GM23248 (cell line): ENCODE results near the gene MAFG. TPM values are rescaled to one million over a fixed set of nuclear protein-coding genes. Genes with fewer than 3 reads are reported as not detected.

Experiments
- DNase-seq: peaks from one replicate; pipeline ENCODE4 v3.0.0-alpha.2; 2015
- H2AFZ ChIP-seq: fragments of 200-600 bp; sonication (generic); 2 replicates; pipeline ENCODE4 v1.6.1; 2016; ENCODE audit warnings: antibody characterized with exemption
- H3F3A ChIP-seq: fragments of 200-600 bp; sonication (generic); 2 replicates; pipeline ENCODE4 v1.6.1; 2016; ENCODE audit warnings: mild to moderate bottlenecking, antibody characterized with exemption, mixed run types; ENCODE audit not compliant: insufficient read depth
- H3K27ac ChIP-seq: fragments of 200-600 bp; sonication (generic); 2 replicates; pipeline ENCODE4 v1.5.1; 2016; ENCODE audit warnings: mild to moderate bottlenecking
- H3K27me3 ChIP-seq: fragments of 200-600 bp; sonication (generic); replicated peaks from 2 replicates; pipeline ENCODE4 v1.6.1; 2016; ENCODE audit warnings: mild to moderate bottlenecking; ENCODE audit not compliant: insufficient read depth
- H3K36me3 ChIP-seq: fragments of 200-600 bp; sonication (generic); 2 replicates; pipeline ENCODE4 v1.6.1; 2016; ENCODE audit warnings: low read depth, mild to moderate bottlenecking
- H3K4me1 ChIP-seq: fragments of 200-600 bp; sonication (generic); 2 replicates; pipeline ENCODE4 v1.6.1; 2016; ENCODE audit warnings: mild to moderate bottlenecking; ENCODE audit not compliant: insufficient read depth
- H3K4me2 ChIP-seq: fragments of 200-600 bp; sonication (generic); one replicate; pipeline ENCODE4 v1.6.1; 2016; ENCODE audit warnings: mild to moderate bottlenecking; ENCODE audit not compliant: unreplicated experiment
- H3K4me3 ChIP-seq: fragments of 200-600 bp; sonication (generic); 2 replicates; pipeline ENCODE4 v1.5.1; 2016; ENCODE audit warnings: mild to moderate bottlenecking
- H3K79me2 ChIP-seq: fragments of 200-600 bp; sonication (generic); 2 replicates; pipeline ENCODE4 v1.6.1; 2016; ENCODE audit warnings: mild to moderate bottlenecking; ENCODE audit not compliant: insufficient read depth
- H3K9ac ChIP-seq: fragments of 200-600 bp; sonication (generic); 2 replicates; pipeline ENCODE4 v1.6.1; 2016; ENCODE audit warnings: mild to moderate bottlenecking
- H3K9me2 ChIP-seq: fragments of 200-600 bp; sonication (generic); 2 replicates; pipeline ENCODE4 v1.6.1; 2016; ENCODE audit warnings: mixed run types, mild to moderate bottlenecking, moderate library complexity; ENCODE audit not compliant: insufficient read depth
- H3K9me3 ChIP-seq: fragments of 200-600 bp; sonication (generic); one replicate; pipeline ENCODE4 v1.6.1; 2017; ENCODE audit warnings: low read depth
- H4K20me1 ChIP-seq: fragments of 200-600 bp; sonication (generic); 2 replicates; pipeline ENCODE4 v1.6.0; 2016; ENCODE audit not compliant: insufficient read depth
- EZH2 ChIP-seq: fragments of 200-600 bp; sonication (generic); IDR thresholded peaks from 2 replicates; pipeline ENCODE4 v1.6.1; 2018; ENCODE audit warnings: antibody characterized with exemption, mild to moderate bottlenecking; ENCODE audit not compliant: insufficient read depth, poor library complexity, severe bottlenecking
- EZH2phosphoT487 ChIP-seq: fragments of 200-600 bp; sonication (generic); IDR thresholded peaks from 2 replicates; pipeline ENCODE4 v1.6.1; 2018; ENCODE audit warnings: antibody characterized with exemption, moderate library complexity, mild to moderate bottlenecking, low read depth; ENCODE audit not compliant: insufficient read depth
- WGBS, 2 experiments: methylation state at CpG; one replicate each; pipeline ENCODE4 v1.1.6; 2015 to 2017; ENCODE audit warnings: low lambda C conversion rate in 2 of 2, low coverage in 1 of 2; ENCODE audit errors: missing lambda C conversion rate in 2 of 2; 5-methylcytosine and 5-hydroxymethylcytosine counted together
- in situ Hi-C: fragments of 300-500 bp; cut with MboI; formaldehyde crosslinking; loops from 2 replicates; pipeline ENCODE4 v1.15.0; 2020
- polyA plus RNA-seq: library from polyadenylated mRNA; unstranded; fragments of >200 nt; fragmentation: Nextera tagmentation; extraction: Ambion mirVana; gene quantifications from 2 replicates; pipeline ENCODE4 v1.2.1, GENCODE V29; 2016
- total RNA-seq: library from RNA; depleted of rRNA; stranded (reverse); fragments of >200 nt; shearing (Covaris generic); gene quantifications from 2 replicates; pipeline ENCODE4 v1.2.3, GENCODE V29; 2014

MAFG gene
- total and polyA plus RNA-seq, 2 experiments from 2014 or later = 5.0 to 19.8 TPM

- no peak overlapping the region for H3K4me2 ChIP-seq
- WGBS, 2 experiments = 96% methylated on average over 32 of the region's 32 CpGs
- no peaks in the 10 kb centered on the region for H3K27me3 ChIP-seq
- H2AFZ ChIP-seq = no peak overlapping the region
- peaks cover 12% of the 10 kb centered on the region; the same call in 1 of the 2 replicates for H3K4me1 ChIP-seq
- H3K9ac ChIP-seq = no peak overlapping the region
- peaks cover 19% of the 10 kb centered on the region for H3K79me2 ChIP-seq
- H3K9me3 ChIP-seq = no peaks in the 10 kb centered on the region
- no peak overlapping the region for H3K27ac ChIP-seq
- peaks cover 5% of the 10 kb centered on the region; the same call in 1 of the 2 replicates for H3F3A ChIP-seq
- 0 out of 2 replicates have a peak, but pooled peaks cover 10% of the 10 kb centered on the region for H3K36me3 ChIP-seq
- in situ Hi-C loops = no loop called here
- no peak overlapping the region for H3K4me3 ChIP-seq
- no peak for DNase-seq
- no peaks in the 10 kb centered on the region for H4K20me1 ChIP-seq
- no peaks in the 10 kb centered on the region for H3K9me2 ChIP-seq
- TF ChIP-seq EZH2 (no peak), EZH2phosphoT487 (no peak)
Measured at GRCh38 chr17:81912441-81913309, 14.9 kb downstream of the MAFG start.

- Histone ChIP-seq H4K20me1 (no peaks in the 10 kb centered on the region), H3K36me3 (0 out of 2 replicates have a peak, but pooled peaks cover 10% of the 10 kb centered on the region), H3K4me2 (no peak overlapping the region), H3K4me3 (no peak overlapping the region), H3K9ac (no peak overlapping the region), H3K27ac (no peak overlapping the region), H3F3A (peaks cover 5% of the 10 kb centered on the region; the same call in 1 of the 2 replicates), H3K9me2 (no peaks in the 10 kb centered on the region), H3K27me3 (no peaks in the 10 kb centered on the region), H3K79me2 (peaks cover 14% of the 10 kb centered on the region), H3K4me1 (peaks cover 10% of the 10 kb centered on the region; the same call in 1 of the 2 replicates), H3K9me3 (no peaks in the 10 kb centered on the region), H2AFZ (no peak overlapping the region)
- no peak for DNase-seq
- TF ChIP-seq EZH2 = no peak
- no peak for TF ChIP-seq EZH2phosphoT487
- in situ Hi-C loops = no loop called here
- 85 to 90% methylated on average over 19 of the region's 19 CpGs for WGBS, 2 experiments
Measured at GRCh38 chr17:81911969-81912368, 15.6 kb downstream of the MAFG start.

DNA sequence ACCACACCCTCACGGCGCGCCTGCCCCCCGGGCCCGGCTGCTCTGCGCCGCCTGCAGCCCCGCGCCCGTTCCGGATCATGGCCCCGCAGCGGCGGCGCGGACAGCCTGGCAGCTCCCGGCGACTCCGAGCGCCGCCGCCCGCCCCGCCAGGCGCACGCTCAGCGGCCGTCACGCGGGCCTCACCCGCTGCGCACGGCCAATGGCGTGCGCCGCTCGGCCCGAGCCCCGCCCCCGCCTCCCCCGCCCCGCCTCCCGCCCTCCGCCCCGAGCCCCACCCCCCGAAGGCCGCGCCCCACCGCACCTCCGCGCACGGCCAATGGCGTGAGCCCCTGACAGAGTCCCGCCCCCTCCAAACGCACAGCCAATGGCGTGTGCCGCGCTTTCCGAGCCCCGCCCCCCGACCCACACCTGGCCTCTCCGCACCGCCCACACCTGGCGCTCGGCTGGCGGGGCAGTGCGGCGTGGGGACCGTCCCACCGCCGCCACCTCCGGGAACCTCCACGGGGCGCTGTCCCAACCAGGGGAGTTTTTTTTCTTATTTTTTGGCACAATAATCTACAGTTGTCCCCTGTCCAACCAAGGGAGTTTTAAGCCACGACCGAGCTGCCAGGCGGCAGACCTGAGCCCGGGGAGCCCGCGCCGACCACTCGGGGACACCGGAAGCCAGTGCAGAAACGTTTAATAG, 16.1 kb downstream of the MAFG start, which contains the start of gene PCYT2:
PCYT2 (minus strand) TSS at position 123 of the 685 bp plus-strand sequence; CDS start at position 79, 44 bp downstream.
- Histone ChIP-seq H3K4me3 (peak within 1 kb of the TSS; percentile 77), H3K4me1 (peaks cover 7% of the 10 kb centered on the region; the same call in 1 of the 2 replicates), H3K27me3 (no peaks in the 10 kb centered on the region), H3K9me2 (no peaks in the 10 kb centered on the region), H3K79me2 (peaks cover 8% of the 10 kb centered on the region; the same call in 1 of the 2 replicates), H2AFZ (peak within 1 kb of the TSS; percentile 70), H3K9ac (peak within 1 kb of the TSS; percentile 70), H3F3A (peaks cover 5% of the 10 kb centered on the region; the same call in 1 of the 2 replicates), H4K20me1 (no peaks in the 10 kb centered on the region), H3K36me3 (0 out of 2 replicates have a peak, but pooled peaks cover 10% of the 10 kb centered on the region), H3K27ac (no peak within 1 kb of the TSS), H3K9me3 (no peaks in the 10 kb centered on the region), H3K4me2 (peak within 1 kb of the TSS; percentile 83)
- peak; percentile 95 for DNase-seq
- in situ Hi-C loops = no loop called here
- no peak for TF ChIP-seq EZH2
- TF ChIP-seq EZH2phosphoT487 = no peak
- WGBS, 2 experiments = 5 to 7% methylated on average over 31 to 61 of the region's 84 CpGs

- DNase-seq = peak; percentile 55
- peak overlapping the region; percentile 77 for H3K4me3 ChIP-seq
- H2AFZ ChIP-seq = peak overlapping the region; percentile 70
- no peaks in the 10 kb centered on the region for H3K9me2 ChIP-seq
- TF ChIP-seq EZH2 = no peak
- no peak for TF ChIP-seq EZH2phosphoT487
- peak overlapping the region; percentile 70 for H3K9ac ChIP-seq
- H3K36me3 ChIP-seq = 0 out of 2 replicates have a peak, but pooled peaks cover 10% of the 10 kb centered on the region
- no peaks in the 10 kb centered on the region for H4K20me1 ChIP-seq
- H3F3A ChIP-seq = peaks cover 5% of the 10 kb centered on the region; the same call in 1 of the 2 replicates
- WGBS, 2 experiments = 0 to 3% methylated on average over 19 to 33 of the region's 55 CpGs
- H3K4me2 ChIP-seq = peak overlapping the region; percentile 83
- peaks cover 4% of the 10 kb centered on the region; the same call in 1 of the 2 replicates for H3K4me1 ChIP-seq
- no peaks in the 10 kb centered on the region for H3K9me3 ChIP-seq
- in situ Hi-C loops = no loop called here
- H3K27me3 ChIP-seq = no peaks in the 10 kb centered on the region
- H3K27ac ChIP-seq = no peak overlapping the region
- peaks cover 3% of the 10 kb centered on the region; the same call in 1 of the 2 replicates for H3K79me2 ChIP-seq
Measured at GRCh38 chr17:81910840-81911276, 16.7 kb downstream of the MAFG start.
